GM18867 (cell line): ENCODE data around the gene COL5A2.

Source experiments
- ATAC-seq: cut with Tn5 transposase; IDR thresholded peaks from one replicate; pipeline ENCODE4 v1.9.1; 2021; ENCODE audit warnings: mild to moderate bottlenecking, moderate library complexity; ENCODE audit not compliant: unreplicated experiment

COL5A2 gene

GRCh38 chr2:189147989-189148388, 31.6 kb downstream of the COL5A2 start:
- ATAC-seq: no peak

- ATAC-seq: no peak
These were observed 32.2 kb downstream of the COL5A2 start for GRCh38 chr2:189147361-189147760.

GRCh38 chr2:189146553-189146952, 33.0 kb downstream of the COL5A2 start:
- ATAC-seq: no peak

GRCh38 chr2:189144700-189145211, 34.8 kb downstream of the COL5A2 start:
- ATAC-seq: no peak

GRCh38 chr2:189143925-189144324, 35.6 kb downstream of the COL5A2 start:
- ATAC-seq: no peak

- ATAC-seq: peak; percentile 99
These were observed 36.4 kb downstream of the COL5A2 start for GRCh38 chr2:189142893-189143759.

- no peak for ATAC-seq
These were observed 40.8 kb downstream of the COL5A2 start for GRCh38 chr2:189138800-189139199.

- ATAC-seq: no peak
These were observed 42.0 kb downstream of the COL5A2 start for GRCh38 chr2:189137519-189137918.

- no peak for ATAC-seq
These were observed 45.1 kb downstream of the COL5A2 start for GRCh38 chr2:189134485-189134884.

- no peak for ATAC-seq
These were observed 47.6 kb downstream of the COL5A2 start for GRCh38 chr2:189131991-189132390.

GRCh38 chr2:189129971-189130370, 49.6 kb downstream of the COL5A2 start:
- no peak for ATAC-seq

GRCh38 chr2:189128970-189129369, 50.6 kb downstream of the COL5A2 start:
- no peak for ATAC-seq

- no peak for ATAC-seq
These were observed 51.8 kb downstream of the COL5A2 start for GRCh38 chr2:189127756-189128155.

GRCh38 chr2:189125195-189125594, 54.4 kb downstream of the COL5A2 start:
- no peak for ATAC-seq

GRCh38 chr2:189124175-189124574, 55.4 kb downstream of the COL5A2 start:
- no peak for ATAC-seq

- no peak for ATAC-seq
These were observed 61.2 kb downstream of the COL5A2 start for GRCh38 chr2:189118386-189118785.

- no peak for ATAC-seq
These were observed 62.6 kb downstream of the COL5A2 start for GRCh38 chr2:189116979-189117378.

GRCh38 chr2:189116087-189116486, 63.5 kb downstream of the COL5A2 start:
- ATAC-seq: no peak

GRCh38 chr2:189115126-189115525, 64.4 kb downstream of the COL5A2 start:
- ATAC-seq: no peak

GRCh38 chr2:189113963-189114362, 65.6 kb downstream of the COL5A2 start:
- no peak for ATAC-seq

- ATAC-seq: no peak
These were observed 68.4 kb downstream of the COL5A2 start for GRCh38 chr2:189111063-189111715.

- peak; percentile 85 for ATAC-seq
These were observed 69.6 kb downstream of the COL5A2 start for GRCh38 chr2:189109921-189110397.
